Prostate gland (tissue), 2 donors: ENCODE data around the gene VSIG10L2. TPM values are rescaled to one million over a fixed set of nuclear protein-coding genes. Genes with fewer than 3 reads are reported as not detected.

ENCODE experiments used
- DNase-seq: peaks from one replicate; pipeline ENCODE4 v3.0.0-alpha.2; 2019; ENCODE audit warnings: low spot score
- H3K27ac ChIP-seq, 2 donors: fragments of 200-600 bp; sonication (generic); 2 replicates each; pipeline ENCODE4 v1.5.1; 2017 to 2019
- H3K27me3 ChIP-seq: fragments of 200-600 bp; sonication (generic); replicated peaks from 2 replicates; pipeline ENCODE4 v1.5.1; 2019; ENCODE audit not compliant: insufficient read depth
- H3K36me3 ChIP-seq, 2 donors: fragments of 200-600 bp; sonication (generic); 1 replicate in 1 of 2; 2 replicates in 1 of 2; pipeline versions ENCODE4 v1.5.1 to v1.8.1; 2017 to 2019
- H3K4me1 ChIP-seq: fragments of 200-600 bp; sonication (generic); replicated peaks from 2 replicates; pipeline ENCODE4 v1.5.1; 2019
- H3K4me3 ChIP-seq, 2 donors: fragments of 200-600 bp; sonication (generic); 2 replicates each; pipeline ENCODE4 v1.5.1; 2017 to 2019
- H3K9me3 ChIP-seq: fragments of 200-600 bp; sonication (generic); 2 replicates; pipeline ENCODE4 v1.5.1; 2017
- CTCF ChIP-seq, 4 experiments: fragments of 200-600 bp in 2 of 4; fragments of 450-650 bp in 2 of 4; sonication (generic) in 2 of 4; IDR thresholded peaks; 1 replicate in 3 of 4; 2 replicates in 1 of 4; pipeline ENCODE4 v1.5.1; 2016 to 2019; ENCODE audit warnings: antibody characterized with exemption in 4 of 4, mild to moderate bottlenecking in 2 of 4, moderate library complexity in 2 of 4
- POLR2A ChIP-seq: fragments of 450-650 bp; IDR thresholded peaks from one replicate; pipeline ENCODE4 v1.6.1; 2016; ENCODE audit warnings: antibody characterized with exemption, mild to moderate bottlenecking
- POLR2AphosphoS5 ChIP-seq: sonication (generic); formaldehyde crosslinking; IDR thresholded peaks from one replicate; pipeline ENCODE4 v1.6.1; 2017; ENCODE audit warnings: antibody characterized with exemption
- WGBS: methylation state at CpG from one replicate; pipeline ENCODE4 v1.1.5; 2018; 5-methylcytosine and 5-hydroxymethylcytosine counted together
- intact Hi-C: fragments of 100-400 bp; cut with DNase I; formaldehyde crosslinking; loops from one replicate; pipeline ENCODE4 v1.14.2; 2022
- total RNA-seq, 2 donors: library from RNA; depleted of rRNA; stranded (reverse); fragments of >200 nt; gene quantifications; one replicate each; pipeline ENCODE4 v1.1.0, GENCODE V29; 2016

VSIG10L2 gene
- total RNA-seq, 2 donors from 2014 or later: 0.14 to 1.3 TPM

DNA sequence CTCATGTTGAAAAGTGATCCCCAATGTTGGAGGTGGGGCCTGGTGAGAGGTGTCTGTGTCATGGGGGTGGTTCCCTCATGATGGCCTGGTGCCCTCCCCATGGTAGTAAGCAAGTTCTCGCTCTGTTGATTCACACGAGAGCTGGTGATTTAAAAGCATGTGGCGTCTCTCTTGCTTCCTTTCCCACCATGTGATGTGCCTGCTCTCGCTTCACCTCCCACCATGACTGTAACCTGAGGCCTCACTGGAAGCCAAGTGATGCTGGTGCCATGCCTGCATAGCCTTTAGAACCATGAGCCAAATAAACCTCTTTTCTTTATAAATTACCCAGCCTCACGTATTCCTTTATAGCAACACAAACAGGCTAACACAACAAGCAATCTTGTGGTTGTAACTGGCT is 52.4 kb downstream of the VSIG10L2 start:
- Histone ChIP-seq H3K4me3 (no peak overlapping the region), H3K27ac (no peak overlapping the region), H3K4me1 (no peaks in the 10 kb centered on the region), H3K36me3 (no peaks in the 10 kb centered on the region), H3K9me3 (no peaks in the 10 kb centered on the region), H3K27me3 (no peaks in the 10 kb centered on the region)
- TF ChIP-seq CTCF (IDR thresholded peaks at IDR 0.05) (no peak), POLR2A (no peak), POLR2AphosphoS5 (no peak)
- DNase-seq: no peak
- intact Hi-C loops: no loop called here
- WGBS: 98% methylated on average over 5 of the region's 5 CpGs

GRCh38 chr11:125999234-125999880 is 53.5 kb downstream of the VSIG10L2 start:
- TF ChIP-seq POLR2A: no peak
- no peak for TF ChIP-seq CTCF (IDR thresholded peaks at IDR 0.05)
- no peak for TF ChIP-seq POLR2AphosphoS5
- WGBS: 86% methylated on average over 6 of the region's 6 CpGs
- Histone ChIP-seq H3K27me3 (no peaks in the 10 kb centered on the region), H3K4me1 (no peaks in the 10 kb centered on the region), H3K36me3 (no peaks in the 10 kb centered on the region), H3K4me3 (no peak overlapping the region), H3K27ac (no peak overlapping the region), H3K9me3 (no peaks in the 10 kb centered on the region)
- intact Hi-C loops: no loop called here
- DNase-seq: no peak

GRCh38 chr11:126002181-126002580 is 56.3 kb downstream of the VSIG10L2 start:
- Histone ChIP-seq H3K36me3 (no peaks in the 10 kb centered on the region), H3K27ac (no peak overlapping the region), H3K4me1 (no peaks in the 10 kb centered on the region), H3K27me3 (no peaks in the 10 kb centered on the region), H3K9me3 (no peaks in the 10 kb centered on the region), H3K4me3 (no peak overlapping the region)
- TF ChIP-seq POLR2AphosphoS5 (no peak), POLR2A (no peak), CTCF (IDR thresholded peaks at IDR 0.05) (no peak)
- intact Hi-C loops: no loop called here
- 80% methylated on average over 4 of the region's 4 CpGs for WGBS
- no peak for DNase-seq

Other genes with a start within 250 kb of the VSIG10L2 start
- gene PATE1, start 199.8 kb upstream of the VSIG10L2 start, total RNA-seq: 1 to 10 TPM in 1 of 2 donors, not detected in 1; 3.5 TPM
- not detected for gene PATE2, start 167.2 kb upstream of the VSIG10L2 start, total RNA-seq
- gene PATE3, start 157.9 kb upstream of the VSIG10L2 start, total RNA-seq: not detected
- gene PATE4, start 112.7 kb upstream of the VSIG10L2 start, total RNA-seq: 1 to 10 TPM in 1 of 2 donors, not detected in 1; 3.1 TPM
- gene HYLS1, start 58.4 kb upstream of the VSIG10L2 start, total RNA-seq: 1 to 10 TPM; 4.4 to 6.5 TPM
- 10 to 100 TPM in 1 of 2 donors, 1 to 10 TPM in 1; 8.3 to 11.8 TPM for gene PUS3, start 42.8 kb upstream of the VSIG10L2 start, total RNA-seq
- 1 to 10 TPM in 1 of 2 donors, not detected in 1; 9.5 TPM for gene DDX25, start 41.5 kb upstream of the VSIG10L2 start, total RNA-seq
- 10 to 100 TPM in 1 of 2 donors, 1 to 10 TPM in 1; 9.8 to 26.9 TPM for gene CDON, start 116.8 kb downstream of the VSIG10L2 start, total RNA-seq